Uterus (tissue), 4 donors: Measurements from ENCODE around the gene AGBL1. TPM values are rescaled to one million over a fixed set of nuclear protein-coding genes. Genes with fewer than 3 reads are reported as not detected.

Experiments
- DNase-seq, 2 donors: peaks; one replicate each; pipeline ENCODE4 v3.0.0-alpha.2; 2019 to 2020
- H3K27ac ChIP-seq, 2 donors: fragments of 200-600 bp; sonication (generic); 1 replicate in 1 of 2; 2 replicates in 1 of 2; pipeline ENCODE4 v1.5.1; 2016 to 2018
- H3K27me3 ChIP-seq, 2 donors: fragments of 200-600 bp; sonication (generic); one replicate each; pipeline ENCODE4 v1.5.1; 2018 to 2019; ENCODE audit warnings: control low read depth in 1 of 2
- H3K36me3 ChIP-seq, 2 donors: fragments of 200-600 bp; sonication (generic); one replicate each; pipeline ENCODE4 v1.5.1; 2019; ENCODE audit warnings: control low read depth in 1 of 2
- H3K4me1 ChIP-seq, 2 donors: fragments of 200-600 bp; sonication (generic); one replicate each; pipeline ENCODE4 v1.5.1; 2018 to 2019; ENCODE audit warnings: control low read depth in 1 of 2
- H3K4me3 ChIP-seq, 2 donors: fragments of 200-600 bp; sonication (generic); 1 replicate in 1 of 2; 2 replicates in 1 of 2; pipeline ENCODE4 v1.5.1; 2018 to 2019; ENCODE audit warnings: mild to moderate bottlenecking in 1 of 2
- H3K9me3 ChIP-seq, 2 donors: fragments of 200-600 bp; sonication (generic); one replicate each; pipeline ENCODE4 v1.5.1; 2019; ENCODE audit warnings: control low read depth in 1 of 2
- CTCF ChIP-seq, 4 experiments: fragments of 200-600 bp in 2 of 4; fragments of 450-650 bp in 2 of 4; sonication (generic) in 2 of 4; IDR thresholded peaks; one replicate each; pipeline ENCODE4 v1.5.1; 2016 to 2019; ENCODE audit warnings: antibody characterized with exemption in 4 of 4, mild to moderate bottlenecking in 2 of 4, moderate library complexity in 1 of 4
- POLR2A ChIP-seq, 2 donors: fragments of 450-650 bp; IDR thresholded peaks; one replicate each; pipeline ENCODE4 v1.6.1; 2016; ENCODE audit warnings: antibody characterized with exemption in 2 of 2, mild to moderate bottlenecking in 1 of 2, moderate library complexity in 1 of 2
- intact Hi-C: fragments of 100-400 bp; cut with DNase I; formaldehyde crosslinking; loops from one replicate; pipeline ENCODE4 v1.15.1; 2023; ENCODE audit warnings: low total_unique reads
- total RNA-seq, 4 donors: library from RNA; depleted of rRNA in 3 of 4; stranded (reverse); fragments of >200 nt in 3 of 4; gene quantifications; one replicate each; pipeline versions ENCODE4 v1.1.0 to v1.2.4, GENCODE V29; 2014 to 2023
- donor health status: DM: yes; HTN: yes; CAD: no.

The AGBL1 gene
- total RNA-seq, 4 donors from 2014 or later = 0.07 TPM; not detected in 3

- no peak overlapping the region for H3K4me3 ChIP-seq
- H3K27me3 ChIP-seq = no peaks in the 10 kb centered on the region
- peak; percentile 21 to 28 for DNase-seq
- H3K36me3 ChIP-seq = no peaks in the 10 kb centered on the region
- H3K9me3 ChIP-seq = no peaks in the 10 kb centered on the region
- H3K4me1 ChIP-seq = no peaks in the 10 kb centered on the region
- intact Hi-C loops = no loop called here
- TF ChIP-seq CTCF (IDR thresholded peaks at IDR 0.05) (peak in 3 of 4 experiments; percentile 30 to 41 (median 39)), POLR2A (IDR thresholded peaks at IDR 0.05) (no peak)
- H3K27ac ChIP-seq = no peak overlapping the region
These were observed 836.2 kb downstream of the AGBL1 start for GRCh38 chr15:86915811-86916331.

GRCh38 chr15:86916671-86917360 is 837.1 kb downstream of the AGBL1 start:
- intact Hi-C loops = no loop called here
- H3K9me3 ChIP-seq = no peaks in the 10 kb centered on the region
- TF ChIP-seq POLR2A (IDR thresholded peaks at IDR 0.05) = no peak
- no peak for TF ChIP-seq CTCF (IDR thresholded peaks at IDR 0.05)
- no peaks in the 10 kb centered on the region for H3K4me1 ChIP-seq
- DNase-seq = no peak
- H3K27me3 ChIP-seq = no peaks in the 10 kb centered on the region
- H3K27ac ChIP-seq = no peak overlapping the region
- no peaks in the 10 kb centered on the region for H3K36me3 ChIP-seq
- no peak overlapping the region for H3K4me3 ChIP-seq

- no peaks in the 10 kb centered on the region for H3K9me3 ChIP-seq
- TF ChIP-seq POLR2A (IDR thresholded peaks at IDR 0.05) = no peak
- no peak for TF ChIP-seq CTCF (IDR thresholded peaks at IDR 0.05)
- no peaks in the 10 kb centered on the region for H3K4me1 ChIP-seq
- H3K27me3 ChIP-seq = no peaks in the 10 kb centered on the region
- intact Hi-C loops = no loop called here
- no peaks in the 10 kb centered on the region for H3K36me3 ChIP-seq
- no peak overlapping the region for H3K27ac ChIP-seq
- H3K4me3 ChIP-seq = no peak overlapping the region
- DNase-seq = no peak
These were observed 837.6 kb downstream of the AGBL1 start for GRCh38 chr15:86917361-86917671.

- Histone ChIP-seq H3K27me3 (no peaks in the 10 kb centered on the region), H3K9me3 (no peaks in the 10 kb centered on the region), H3K36me3 (no peaks in the 10 kb centered on the region), H3K4me3 (no peak overlapping the region), H3K27ac (no peak overlapping the region), H3K4me1 (no peaks in the 10 kb centered on the region)
- TF ChIP-seq POLR2A (IDR thresholded peaks at IDR 0.05) (no peak), CTCF (IDR thresholded peaks at IDR 0.05) (no peak)
- intact Hi-C loops = no loop called here
- no peak for DNase-seq
These were observed 839.9 kb downstream of the AGBL1 start for GRCh38 chr15:86919581-86919980.

- DNase-seq = no peak
- Histone ChIP-seq H3K4me1 (no peaks in the 10 kb centered on the region), H3K27ac (no peak overlapping the region), H3K4me3 (no peak overlapping the region), H3K36me3 (no peaks in the 10 kb centered on the region), H3K27me3 (no peaks in the 10 kb centered on the region), H3K9me3 (no peaks in the 10 kb centered on the region)
- intact Hi-C loops = no loop called here
- TF ChIP-seq POLR2A (IDR thresholded peaks at IDR 0.05) (no peak), CTCF (IDR thresholded peaks at IDR 0.05) (no peak)
These were observed 849.8 kb downstream of the AGBL1 start for GRCh38 chr15:86929461-86929860.
